A549 (cell line): Measurements from ENCODE around the gene MORF4L1. TPM values are rescaled to one million over a fixed set of nuclear protein-coding genes. Genes with fewer than 3 reads are reported as not detected.
"Not testable (repeated sequence)": the region's sequence is repeated elsewhere in the genome, so short reads cannot be mapped to it uniquely, and the experiment has no call there.

ENCODE experiments used
- ATAC-seq, 2 experiments: fragments of 200-7000 bp in 1 of 2; fragments of >200 bp in 1 of 2; cut with Nextera tagmentation in 1 of 2; cut with Tn5 transposase in 1 of 2; 3 replicates each; pipeline versions ENCODE4 v1.8.0 to v1.9.1; 2018 to 2020; ENCODE audit warnings: mild to moderate bottlenecking in 1 of 2, moderate library complexity in 1 of 2
- CTCF ChIA-PET: fragments of 300-600 bp; sonication (Branson Sonifier 250); formaldehyde crosslinking; extraction: SDS; loops from one replicate; lab custom pipeline; 2021; ENCODE audit warnings: antibody characterized with exemption, inconsistent platforms; lab: Yijun Ruan, JAX
- POLR2A ChIA-PET: fragments of 350-600 bp; formaldehyde crosslinking; extraction: SDS; loops from one replicate; lab custom pipeline; 2021; ENCODE audit warnings: antibody characterized with exemption, inconsistent platforms; lab: Yijun Ruan, JAX
- DNase-seq, 2 experiments: peaks; one replicate each; pipeline versions ENCODE4 v3.0.0 to v3.0.0-alpha.2; 2011 to 2016; ENCODE audit warnings: low read depth in 1 of 2, low spot score in 1 of 2
- FAIRE-seq: peaks from 2 replicates; lab custom pipeline; 2011; peaks lifted over from hg19 to GRCh38; lab: Jason Lieb, UNC
- H3K27ac ChIP-seq, 2 experiments: fragments of >200 bp; sonication (Bioruptor Twin); formaldehyde crosslinking; 3 replicates each; pipeline ENCODE4 v1.5.1; 2016 to 2017
- H3K4me1 ChIP-seq: fragments of >200 bp; sonication (Bioruptor Twin); formaldehyde crosslinking; 3 replicates; pipeline ENCODE4 v1.6.1; 2016
- H3K4me2 ChIP-seq: fragments of >200 bp; sonication (Bioruptor Twin); formaldehyde crosslinking; 3 replicates; pipeline ENCODE4 v1.6.1; 2016
- H3K4me3 ChIP-seq: fragments of >200 bp; sonication (Bioruptor Twin); formaldehyde crosslinking; 3 replicates; pipeline ENCODE4 v1.5.1; 2016
- H3K9me3 ChIP-seq: fragments of >200 bp; sonication (Bioruptor Twin); formaldehyde crosslinking; 3 replicates; pipeline ENCODE4 v1.6.1; 2016
- ATOH8 ChIP-seq: fragments of 250-450 bp; sonication (Bioruptor Pico); IDR thresholded peaks from 2 replicates; pipeline ENCODE4 v1.5.0; 2020; ENCODE audit warnings: low read depth, mild to moderate bottlenecking, moderate library complexity
- CBX8 ChIP-seq: fragments of 200-600 bp; sonication (generic); IDR thresholded peaks from 2 replicates; pipeline ENCODE4 v1.6.1; 2016
- CEBPB ChIP-seq, 2 experiments: fragments of >200 bp in 1 of 2; sonication (Bioruptor Twin) in 1 of 2; formaldehyde crosslinking in 1 of 2; IDR thresholded peaks; 2 replicates each; pipeline ENCODE4 v1.6.1; 2012 to 2016
- CTCF ChIP-seq: fragments of >200 bp; sonication (Bioruptor Twin); formaldehyde crosslinking; IDR thresholded peaks from 3 replicates; pipeline ENCODE4 v1.5.1; 2016
- EHMT2 ChIP-seq: fragments of 200-600 bp; sonication (generic); IDR thresholded peaks from 2 replicates; pipeline ENCODE4 v1.6.1; 2016; ENCODE audit warnings: antibody characterized with exemption, low read depth, mild to moderate bottlenecking, moderate library complexity
- ELK1 ChIP-seq: fragments of 150-350 bp; IDR thresholded peaks from 2 replicates; pipeline ENCODE4 v1.6.1; 2014; ENCODE audit warnings: low read depth, mild to moderate bottlenecking, low read length
- FOSB ChIP-seq: fragments of 250-450 bp; sonication (Bioruptor Pico); IDR thresholded peaks from 2 replicates; pipeline ENCODE4 v1.5.0; 2020; ENCODE audit warnings: mild to moderate bottlenecking, moderate library complexity
- FOXS1 ChIP-seq: fragments of 250-450 bp; sonication (Bioruptor Pico); IDR thresholded peaks from 2 replicates; pipeline ENCODE4 v1.5.0; 2020; ENCODE audit warnings: mild to moderate bottlenecking, moderate library complexity
- GATA3 ChIP-seq: IDR thresholded peaks from 2 replicates; pipeline ENCODE4 v1.6.1; 2012; ENCODE audit warnings: borderline replicate concordance
- HEYL ChIP-seq: fragments of 250-450 bp; sonication (Bioruptor Pico); IDR thresholded peaks from 2 replicates; pipeline ENCODE4 v1.8.0; 2021; ENCODE audit warnings: mild to moderate bottlenecking, moderate library complexity
- HOXB13 ChIP-seq: fragments of 250-450 bp; sonication (Bioruptor Pico); IDR thresholded peaks from 2 replicates; pipeline ENCODE4 v1.5.0; 2020; ENCODE audit warnings: low read depth, mild to moderate bottlenecking, moderate library complexity
- JUN ChIP-seq, 2 experiments: fragments of >200 bp; sonication (Bioruptor Twin); formaldehyde crosslinking; IDR thresholded peaks; 2 replicates in 1 of 2; 3 replicates in 1 of 2; pipeline ENCODE4 v1.6.1; 2016 to 2017
- JUNB ChIP-seq: fragments of >200 bp; sonication (Bioruptor Twin); formaldehyde crosslinking; IDR thresholded peaks from 2 replicates; pipeline ENCODE4 v1.6.1; 2016
- KDM5A ChIP-seq: fragments of 200-600 bp; sonication (generic); IDR thresholded peaks from 2 replicates; pipeline ENCODE4 v1.6.1; 2016; ENCODE audit warnings: antibody characterized with exemption, mild to moderate bottlenecking
- MAFK ChIP-seq: fragments of 450-650 bp; IDR thresholded peaks from 2 replicates; pipeline ENCODE4 v1.6.1; 2014; ENCODE audit not compliant: partially characterized antibody
- MAZ ChIP-seq: fragments of 150-350 bp; IDR thresholded peaks from 2 replicates; pipeline ENCODE4 v1.6.1; 2014; ENCODE audit warnings: antibody characterized with exemption, low read depth, low read length, borderline replicate concordance
- MYC ChIP-seq: IDR thresholded peaks from 2 replicates; pipeline ENCODE4 v1.6.1; 2012; ENCODE audit warnings: mild to moderate bottlenecking, inconsistent platforms, low read length, improper control_type of control experiment, borderline replicate concordance
- NFE2L2 ChIP-seq: fragments of 150-350 bp; conservative IDR thresholded peaks from 2 replicates; pipeline ENCODE4 v1.6.1; 2014; ENCODE audit warnings: low read length
- POLR2AphosphoS2 ChIP-seq: conservative IDR thresholded peaks from 2 replicates; pipeline ENCODE4 v1.6.1; 2012; ENCODE audit warnings: low read length, improper control_type of control experiment, inconsistent platforms
- RAD21 ChIP-seq, 2 experiments: fragments of >200 bp in 1 of 2; sonication (Bioruptor Twin) in 1 of 2; formaldehyde crosslinking in 1 of 2; IDR thresholded peaks in 1 of 2; conservative IDR thresholded peaks in 1 of 2; 2 replicates in 1 of 2; 3 replicates in 1 of 2; pipeline ENCODE4 v1.6.1; 2012 to 2018; ENCODE audit warnings: inconsistent platforms in 1 of 2
- RCOR1 ChIP-seq: fragments of 150-350 bp; IDR thresholded peaks from 2 replicates; pipeline ENCODE4 v1.6.1; 2014; ENCODE audit warnings: antibody characterized with exemption, low read length, low read depth
- RFX5 ChIP-seq: fragments of 450-650 bp; IDR thresholded peaks from 2 replicates; pipeline ENCODE4 v1.7.1; 2014; ENCODE audit warnings: antibody characterized with exemption, mild to moderate bottlenecking, moderate library complexity
- TFCP2L1 ChIP-seq: fragments of 250-450 bp; sonication (Bioruptor Pico); IDR thresholded peaks from 2 replicates; pipeline ENCODE4 v1.5.0; 2021; ENCODE audit warnings: mild to moderate bottlenecking
- TP53 ChIP-seq: fragments of 250-450 bp; sonication (Bioruptor Pico); IDR thresholded peaks from 2 replicates; pipeline ENCODE4 v1.5.0; 2021; ENCODE audit warnings: mild to moderate bottlenecking, moderate library complexity
- ZC3H11A ChIP-seq: fragments of 450-650 bp; IDR thresholded peaks from 2 replicates; pipeline ENCODE4 v1.6.1; 2014; ENCODE audit warnings: antibody characterized with exemption, mild to moderate bottlenecking
- WGBS: methylation state at CpG from one replicate; pipeline ENCODE4 v1.1.6; 2017; ENCODE audit errors: missing lambda C conversion rate; 5-methylcytosine and 5-hydroxymethylcytosine counted together
- polyA plus RNA-seq, 4 experiments: library from polyadenylated mRNA; depleted of rRNA in 3 of 4; stranded (reverse); fragments of >200 nt; fragmentation: RNase III in 1 of 4; extraction: RNeasy Plus Mini Kit Qiagen cat#74134 plus additional on column Dnase treatment in 1 of 4; gene quantifications; 2 replicates in 3 of 4; 3 replicates in 1 of 4; pipeline ENCODE4 v1.2.3, GENCODE V29; 2011 to 2017

The MORF4L1 gene
- polyA plus RNA-seq, 2 of the 4 experiments (the other 2 are of a cell fraction): 498 to 927 TPM

GRCh38 chr15:78837543-78837942 is 35.1 kb upstream of the MORF4L1 start:
- Histone ChIP-seq H3K4me1 (no peaks in the 10 kb centered on the region), H3K27ac (no peak overlapping the region), H3K4me3 (no peak overlapping the region), H3K9me3 (no peaks in the 10 kb centered on the region), H3K4me2 (no peak overlapping the region)
- FAIRE-seq (no peak), ATAC-seq (peak in 1 of 2 experiments; percentile 44; a peak in 2 of 6 replicates), DNase-seq (no peak)
- CTCF ChIA-PET: interaction anchor here (1.0 to 2.1 kb wide), 3 partner anchors 12 to 86 kb away, joined by 3 to 10 read pairs (median 4); partner anchors contain the start of gene ADAMTS7
- POLR2A ChIA-PET: no interaction called here
- 86% methylated on average over 8 of the region's 8 CpGs for WGBS
- no peak for TF ChIP-seq MAZ
- no peak for TF ChIP-seq ZC3H11A
- TF ChIP-seq JUNB: no peak
- TF ChIP-seq TFCP2L1 (CRISPR knock-in tag): no peak
- TF ChIP-seq RFX5: no peak

- no peaks in the 10 kb centered on the region for H3K9me3 ChIP-seq
- DNase-seq (no peak), ATAC-seq (no peak), FAIRE-seq (no peak)
- H3K4me2 ChIP-seq: no peak overlapping the region
- H3K27ac ChIP-seq: no peak overlapping the region
- no peak for TF ChIP-seq JUN (IDR thresholded peaks at IDR 0.05)
- no peak for TF ChIP-seq KDM5A
- no peak for TF ChIP-seq RFX5
- no peak for TF ChIP-seq ATOH8 (CRISPR knock-in tag)
- no peak for TF ChIP-seq MYC
- TF ChIP-seq MAFK: no peak
- TF ChIP-seq EHMT2: no peak
- no peak for TF ChIP-seq RAD21 (conservative IDR thresholded peaks at IDR 0.05 in 1 of 2, IDR thresholded peaks at IDR 0.05 in 1 of 2)
- no peak for TF ChIP-seq HEYL
- TF ChIP-seq ZC3H11A: no peak
- TF ChIP-seq CTCF: no peak
- no peak for TF ChIP-seq CEBPB (IDR thresholded peaks at IDR 0.05)
- no peak for TF ChIP-seq FOSB
- POLR2A ChIA-PET: no interaction called here
- CTCF ChIA-PET: interaction anchor here (0.6 to 2.1 kb wide), 6 partner anchors 11 to 350 kb away, joined by 3 to 10 read pairs (median 4); partner anchors contain the start of gene ADAMTS7
- WGBS: 61% methylated on average over 3 of the region's 3 CpGs
- H3K4me1 ChIP-seq: no peaks in the 10 kb centered on the region
- no peak overlapping the region for H3K4me3 ChIP-seq
Measured at GRCh38 chr15:78838489-78838888, 34.2 kb upstream of the MORF4L1 start.

GRCh38 chr15:78839151-78839550 is 33.5 kb upstream of the MORF4L1 start:
- H3K4me2 ChIP-seq, H3K4me1 ChIP-seq, FAIRE-seq, DNase-seq, ATAC-seq, H3K9me3 ChIP-seq, H3K4me3 ChIP-seq, H3K27ac ChIP-seq: not testable (repeated sequence)
- ChIA-PET POLR2A (interaction anchor here (0.6 kb wide), 1 partner anchor 21 kb away, joined by 3 read pairs; no protein-coding TSS in a partner anchor), CTCF (interaction anchor here (1.1 to 2.1 kb wide), 3 partner anchors 10 to 88 kb away, joined by 3 to 10 read pairs (median 6); no protein-coding TSS in a partner anchor)
- 79% methylated on average over 6 of the region's 6 CpGs for WGBS

- 79% methylated on average over 7 of the region's 7 CpGs for WGBS
- FAIRE-seq (no peak), ATAC-seq (peak; percentile 22 to 35; a peak in 4 of 6 replicates), DNase-seq (no peak)
- Histone ChIP-seq H3K27ac (no peak overlapping the region), H3K4me3 (no peak overlapping the region), H3K9me3 (no peaks in the 10 kb centered on the region), H3K4me2 (no peak overlapping the region), H3K4me1 (no peaks in the 10 kb centered on the region)
- ChIA-PET POLR2A (no interaction called here), CTCF (no interaction called here)
- TF ChIP-seq KDM5A (no peak), HEYL (no peak), POLR2AphosphoS2 (no peak), ELK1 (no peak), RCOR1 (no peak), EHMT2 (no peak), TP53 (CRISPR knock-in tag) (no peak), NFE2L2 (no peak), CBX8 (no peak), FOXS1 (CRISPR knock-in tag) (no peak), GATA3 (no peak), HOXB13 (CRISPR knock-in tag) (no peak), FOSB (no peak), JUNB (no peak)
Measured at GRCh38 chr15:78840661-78841375, 31.9 kb upstream of the MORF4L1 start.
